Measurements from ENCODE around the gene SLC6A17.

SLC6A17 gene

GRCh38 chr1:110112656-110113055, 37.6 kb upstream of the SLC6A17 start:
- no peak overlapping the region for H3K4me3 ChIP-seq (ENCODE audit: low read depth, low read length)
- TF ChIP-seq CTCF (IDR thresholded peaks at IDR 0.05; ENCODE audit: borderline replicate concordance, insufficient read depth, low read depth, low read length), result no peak

GRCh38 chr1:110113551-110113950, 36.7 kb upstream of the SLC6A17 start:
- H3K4me3 ChIP-seq (ENCODE audit: low read depth, low read length), result no peak overlapping the region
- no peak for TF ChIP-seq CTCF (IDR thresholded peaks at IDR 0.05; ENCODE audit: borderline replicate concordance, insufficient read depth, low read depth, low read length)

- no peak for TF ChIP-seq CTCF (IDR thresholded peaks at IDR 0.05; ENCODE audit: borderline replicate concordance, insufficient read depth, low read depth, low read length)
- H3K4me3 ChIP-seq (ENCODE audit: low read depth, low read length), result no peak overlapping the region
Measured at GRCh38 chr1:110114173-110114572, 36.1 kb upstream of the SLC6A17 start.

GRCh38 chr1:110114784-110115183, 35.5 kb upstream of the SLC6A17 start:
- H3K4me3 ChIP-seq (ENCODE audit: low read depth, low read length), result no peak overlapping the region
- no peak for TF ChIP-seq CTCF (IDR thresholded peaks at IDR 0.05; ENCODE audit: borderline replicate concordance, insufficient read depth, low read depth, low read length)

- H3K4me3 ChIP-seq (ENCODE audit: low read depth, low read length), result no peak overlapping the region
- TF ChIP-seq CTCF (IDR thresholded peaks at IDR 0.05; ENCODE audit: borderline replicate concordance, insufficient read depth, low read depth, low read length), result no peak
Measured at GRCh38 chr1:110118636-110119396, 31.5 kb upstream of the SLC6A17 start.

- no peak for TF ChIP-seq CTCF (IDR thresholded peaks at IDR 0.05; ENCODE audit: borderline replicate concordance, insufficient read depth, low read depth, low read length)
- H3K4me3 ChIP-seq (ENCODE audit: low read depth, low read length), result no peak overlapping the region
Measured at GRCh38 chr1:110119843-110120242, 30.5 kb upstream of the SLC6A17 start.

GRCh38 chr1:110120960-110121561, 29.2 kb upstream of the SLC6A17 start:
- H3K4me3 ChIP-seq (ENCODE audit: low read depth, low read length), result no peak overlapping the region
- no peak for TF ChIP-seq CTCF (IDR thresholded peaks at IDR 0.05; ENCODE audit: borderline replicate concordance, insufficient read depth, low read depth, low read length)
